Neural cell (in vitro differentiated cells): ENCODE measurements around the gene TAOK3. TPM values are rescaled to one million over a fixed set of nuclear protein-coding genes. Genes with fewer than 3 reads are reported as not detected.
A peak's percentile ranks its signal among the peaks of the same experiment; 100 is the strongest.

Experiments used
- H2AFZ ChIP-seq: fragments of 200-600, 300-800 bp; sonication (generic), shearing (Covaris generic); 2 replicates; pipeline ENCODE4 v1.6.0; 2014; ENCODE audit warnings: low read depth, mild to moderate bottlenecking, antibody characterized with exemption, low read length, moderate library complexity
- H3F3A ChIP-seq: fragments of 200-600 bp; shearing (Covaris generic); 2 replicates; pipeline ENCODE4 v1.6.1; 2016; ENCODE audit warnings: mild to moderate bottlenecking, moderate library complexity, mixed read lengths, antibody characterized with exemption, low read length; ENCODE audit not compliant: insufficient read depth, poor library complexity, severe bottlenecking
- H3K27ac ChIP-seq: fragments of 200-600, 300-800 bp; sonication (generic), shearing (Covaris generic); 2 replicates; pipeline ENCODE4 v1.5.1; 2014; ENCODE audit warnings: mild to moderate bottlenecking, low read length, moderate library complexity
- H3K27me3 ChIP-seq: fragments of 300-800, 200-600 bp; sonication (generic), shearing (Covaris generic); 2 replicates; pipeline ENCODE4 v1.6.0; 2014; ENCODE audit warnings: mild to moderate bottlenecking, low read depth, low read length, moderate library complexity; ENCODE audit not compliant: insufficient read depth
- H3K36me3 ChIP-seq: fragments of 300-800, 200-600 bp; sonication (generic), shearing (Covaris generic); 2 replicates; pipeline ENCODE4 v1.5.1; 2014; ENCODE audit warnings: mild to moderate bottlenecking, antibody characterized with exemption, low read length, moderate library complexity; ENCODE audit not compliant: insufficient read depth
- H3K4me2 ChIP-seq: fragments of 300-800, 200-600 bp; sonication (generic), shearing (Covaris generic); 2 replicates; pipeline ENCODE4 v1.6.0; 2014; ENCODE audit warnings: mild to moderate bottlenecking, low read length
- H3K4me3 ChIP-seq: fragments of 300-800, 200-600 bp; sonication (generic), shearing (Covaris generic); 2 replicates; pipeline ENCODE4 v1.5.1; 2014; ENCODE audit warnings: mild to moderate bottlenecking, low read length, moderate library complexity
- H3K79me2 ChIP-seq: fragments of 200-600 bp; shearing (Covaris generic); replicated peaks from 2 replicates; pipeline ENCODE4 v1.6.0; 2014; ENCODE audit warnings: mild to moderate bottlenecking, low read length, moderate library complexity; ENCODE audit not compliant: insufficient read depth
- H3K9ac ChIP-seq: fragments of 300-800, 200-600 bp; sonication (generic), shearing (Covaris generic); 2 replicates; pipeline ENCODE4 v1.6.1; 2016; ENCODE audit warnings: mild to moderate bottlenecking, low read length, mixed read lengths
- H3K9me2 ChIP-seq: fragments of 200-600 bp; shearing (Covaris generic); 2 replicates; pipeline ENCODE4 v1.6.1; 2016; ENCODE audit warnings: mild to moderate bottlenecking, low read length, mixed read lengths; ENCODE audit not compliant: insufficient read depth
- H3K9me3 ChIP-seq: fragments of 200-600, 300-800 bp; sonication (generic), shearing (Covaris generic); 2 replicates; pipeline ENCODE4 v1.6.1; 2016; ENCODE audit warnings: mild to moderate bottlenecking, mixed run types, low read length, moderate library complexity, mixed read lengths
- H4K20me1 ChIP-seq: fragments of 200-600 bp; shearing (Covaris generic); 2 replicates; pipeline ENCODE4 v1.6.1; 2016; ENCODE audit warnings: mild to moderate bottlenecking, mixed run types; ENCODE audit not compliant: insufficient read depth
- EP300 ChIP-seq: fragments of 450-650 bp; conservative IDR thresholded peaks from 2 replicates; pipeline ENCODE4 v1.6.1; 2014; ENCODE audit warnings: antibody characterized with exemption, mild to moderate bottlenecking, moderate library complexity; ENCODE audit not compliant: poor library complexity, severe bottlenecking
- EZH2 ChIP-seq: fragments of 200-600, 300-800 bp; shearing (Covaris generic), sonication (generic); IDR thresholded peaks from 2 replicates; pipeline ENCODE4 v1.6.1; 2014; ENCODE audit warnings: antibody characterized with exemption, low read length, borderline replicate concordance, mild to moderate bottlenecking; ENCODE audit not compliant: insufficient read depth, poor library complexity, severe bottlenecking
- MXI1 ChIP-seq: fragments of 450-650 bp; conservative IDR thresholded peaks from 2 replicates; pipeline ENCODE4 v1.6.1; 2014; ENCODE audit warnings: antibody characterized with exemption, mild to moderate bottlenecking; ENCODE audit not compliant: poor library complexity, severe bottlenecking
- POLR2AphosphoS5 ChIP-seq: IDR thresholded peaks from 2 replicates; pipeline ENCODE4 v1.6.1; 2012
- RAD21 ChIP-seq: fragments of 450-650 bp; conservative IDR thresholded peaks from 2 replicates; pipeline ENCODE4 v1.6.1; 2014; ENCODE audit warnings: antibody characterized with exemption, mild to moderate bottlenecking, moderate library complexity
- REST ChIP-seq: IDR thresholded peaks from 2 replicates; pipeline ENCODE4 v1.6.1; 2012; ENCODE audit warnings: borderline replicate concordance
- SMC3 ChIP-seq: fragments of 450-650 bp; conservative IDR thresholded peaks from 2 replicates; pipeline ENCODE4 v1.6.1; 2014; ENCODE audit warnings: antibody characterized with exemption, mild to moderate bottlenecking, moderate library complexity; ENCODE audit not compliant: poor library complexity
- TAF1 ChIP-seq: IDR thresholded peaks from 2 replicates; pipeline ENCODE4 v1.6.1; 2012; ENCODE audit warnings: low read depth
- polyA minus RNA-seq: library from RNA; depleted of rRNA, polyadenylated mRNA; stranded (reverse); fragments of >200 nt; gene quantifications from 2 replicates; pipeline ENCODE4 v1.2.3, GENCODE V29; 2014
- polyA plus RNA-seq: library from polyadenylated mRNA; depleted of rRNA; stranded (reverse); fragments of >200 nt; gene quantifications from 2 replicates; pipeline ENCODE4 v1.2.3, GENCODE V29; 2014
- TF ChIP-seq, protein P1 (sequence below): fragments of 450-650 bp; IDR thresholded peaks from 2 replicates; pipeline ENCODE4 v1.5.1; 2014; ENCODE audit warnings: antibody characterized with exemption, mild to moderate bottlenecking, moderate library complexity; ENCODE audit not compliant: poor library complexity, severe bottlenecking

TAOK3 gene
- 139 and 148 TPM in 2 replicates for polyA plus RNA-seq
- 90.3 and 108 TPM in 2 replicates for polyA minus RNA-seq

DNA sequence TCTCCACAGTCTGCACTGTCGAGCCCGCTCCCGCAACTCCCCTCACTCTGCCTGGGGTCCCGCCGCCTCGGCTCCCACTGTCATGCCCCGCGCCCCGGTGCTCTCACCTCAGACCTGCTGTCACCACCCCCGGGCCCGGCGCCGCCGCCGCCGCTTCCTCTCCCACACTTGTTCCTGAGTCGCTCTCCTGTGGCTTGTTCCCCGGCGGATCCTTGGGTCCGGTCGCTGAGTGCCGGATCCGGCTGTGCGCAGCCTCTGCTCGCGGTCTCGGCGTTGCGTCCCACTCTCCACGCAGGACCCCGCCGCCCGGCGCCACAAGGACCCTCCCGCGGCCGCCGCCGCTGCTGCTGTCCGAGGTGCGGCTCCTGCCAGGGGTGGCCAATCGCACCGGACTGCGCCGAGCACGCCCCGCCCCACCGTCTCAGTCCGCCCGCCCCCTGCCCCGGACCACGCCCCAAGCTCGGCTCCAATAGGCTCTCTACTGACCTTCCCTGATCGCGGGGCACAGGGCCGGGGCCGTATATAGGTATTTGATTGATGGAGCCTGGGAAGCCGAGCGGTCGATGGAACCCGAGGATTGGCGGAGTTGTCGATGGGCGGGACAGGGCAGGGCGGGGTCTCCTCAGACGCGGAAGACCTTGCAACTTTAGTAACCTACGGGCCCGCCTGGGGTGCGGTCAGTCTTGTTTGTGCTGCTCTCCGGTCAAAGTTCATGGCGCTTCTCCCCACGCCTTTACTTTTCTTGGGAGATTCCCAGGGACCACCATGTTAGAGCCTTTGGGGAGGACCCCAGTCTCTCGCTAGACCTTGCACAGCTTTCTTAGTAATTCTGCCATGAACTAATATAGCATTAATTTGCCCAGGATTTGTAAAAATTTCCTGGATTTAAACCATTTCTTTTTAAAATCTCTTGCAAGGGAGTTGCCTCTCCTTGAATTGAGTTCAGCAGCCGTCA lies at the start of gene TAOK3:
Gene TAOK3, minus strand, starts transcription at position 367 of the 955 bp plus-strand sequence. CDS start 117,340 bp downstream, outside the sequence.
- TF ChIP-seq, protein P1, sequence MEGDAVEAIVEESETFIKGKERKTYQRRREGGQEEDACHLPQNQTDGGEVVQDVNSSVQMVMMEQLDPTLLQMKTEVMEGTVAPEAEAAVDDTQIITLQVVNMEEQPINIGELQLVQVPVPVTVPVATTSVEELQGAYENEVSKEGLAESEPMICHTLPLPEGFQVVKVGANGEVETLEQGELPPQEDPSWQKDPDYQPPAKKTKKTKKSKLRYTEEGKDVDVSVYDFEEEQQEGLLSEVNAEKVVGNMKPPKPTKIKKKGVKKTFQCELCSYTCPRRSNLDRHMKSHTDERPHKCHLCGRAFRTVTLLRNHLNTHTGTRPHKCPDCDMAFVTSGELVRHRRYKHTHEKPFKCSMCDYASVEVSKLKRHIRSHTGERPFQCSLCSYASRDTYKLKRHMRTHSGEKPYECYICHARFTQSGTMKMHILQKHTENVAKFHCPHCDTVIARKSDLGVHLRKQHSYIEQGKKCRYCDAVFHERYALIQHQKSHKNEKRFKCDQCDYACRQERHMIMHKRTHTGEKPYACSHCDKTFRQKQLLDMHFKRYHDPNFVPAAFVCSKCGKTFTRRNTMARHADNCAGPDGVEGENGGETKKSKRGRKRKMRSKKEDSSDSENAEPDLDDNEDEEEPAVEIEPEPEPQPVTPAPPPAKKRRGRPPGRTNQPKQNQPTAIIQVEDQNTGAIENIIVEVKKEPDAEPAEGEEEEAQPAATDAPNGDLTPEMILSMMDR, result no peak
- peak; percentile 46 for TF ChIP-seq RAD21
- no peak for TF ChIP-seq TAF1
- TF ChIP-seq SMC3, result peak; percentile 46
- no peak for TF ChIP-seq REST
- peak; percentile 52 for TF ChIP-seq POLR2AphosphoS5
- TF ChIP-seq EZH2, result no peak
- TF ChIP-seq MXI1, result peak; percentile 74
- no peak for TF ChIP-seq EP300
- no peaks in the 10 kb centered on the region for H4K20me1 ChIP-seq

DNA sequence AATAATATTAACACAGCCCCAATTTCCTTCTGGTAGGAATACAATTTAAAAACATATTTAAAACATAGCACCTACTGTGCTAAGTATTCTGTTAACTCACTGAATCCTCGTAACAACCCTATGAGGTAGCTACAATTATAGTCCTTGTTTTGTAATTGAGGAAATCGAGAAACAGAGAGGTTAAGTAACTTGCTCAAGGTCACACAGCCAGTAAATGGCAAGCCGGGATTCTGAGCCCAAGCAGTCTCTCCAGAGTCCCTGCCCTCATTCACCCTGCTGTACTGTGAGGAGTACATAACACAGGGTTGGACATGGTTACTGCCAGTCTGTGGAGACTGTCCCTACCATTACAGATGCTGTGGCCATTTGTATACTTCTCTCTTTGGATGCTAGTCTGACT lies 48.0 kb upstream of the TAOK3 start:
- Histone ChIP-seq H3K9me2 (no peaks in the 10 kb centered on the region), H3K27me3 (no peaks in the 10 kb centered on the region), H3K9ac (no peak overlapping the region), H3K9me3 (no peaks in the 10 kb centered on the region), H3K4me2 (no peak overlapping the region), H3K36me3 (peaks cover 7% of the 10 kb centered on the region), H3K79me2 (no peaks in the 10 kb centered on the region), H3K4me3 (no peak overlapping the region), H4K20me1 (no peaks in the 10 kb centered on the region), H2AFZ (no peak overlapping the region), H3F3A (no peaks in the 10 kb centered on the region), H3K27ac (no peak overlapping the region)
- no peak for TF ChIP-seq TAF1
- TF ChIP-seq EZH2, result no peak
- no peak for TF ChIP-seq MXI1
- TF ChIP-seq, protein P1, result no peak
- no peak for TF ChIP-seq REST
- no peak for TF ChIP-seq RAD21
- no peak for TF ChIP-seq POLR2AphosphoS5
- TF ChIP-seq SMC3, result no peak
- no peak for TF ChIP-seq EP300

More for the DNA sequence above, at the start of gene TAOK3:
- Histone ChIP-seq H3K4me3 (peak within 1 kb of the TSS; percentile 91), H3K27ac (no peak within 1 kb of the TSS), H3K79me2 (peaks cover 9% of the 10 kb centered on the region), H3K9me2 (no peaks in the 10 kb centered on the region), H3K36me3 (no peaks in the 10 kb centered on the region), H3K9ac (peak within 1 kb of the TSS; percentile 58), H3F3A (no peaks in the 10 kb centered on the region), H3K4me2 (peak within 1 kb of the TSS; percentile 59), H3K27me3 (peaks cover 25% of the 10 kb centered on the region), H2AFZ (peak within 1 kb of the TSS; percentile 80), H3K9me3 (no peaks in the 10 kb centered on the region)
